Measurements from ENCODE around the gene AP1S2. TPM values are rescaled to one million over a fixed set of nuclear protein-coding genes. Genes with fewer than 3 reads are reported as not detected.

Gene AP1S2
- total RNA-seq, 1 donor from 2014 or later: 873 TPM

GRCh38 chrX:15816438-15816809 lies 38.2 kb downstream of the AP1S2 start:
- no peaks in the 10 kb centered on the region for H3K27me3 ChIP-seq
- H3K9me3 Mint-ChIP-seq: no peaks in the 10 kb centered on the region
- peaks cover 8% of the 10 kb centered on the region for H3F3A ChIP-seq (ENCODE audit: low read depth)
- no peak overlapping the region for H3K4me3 ChIP-seq
- no peaks in the 10 kb centered on the region for H4K20me1 ChIP-seq (ENCODE audit: low read depth)
- peaks cover 31% of the 10 kb centered on the region for H3K36me3 Mint-ChIP-seq
- peaks cover 3% of the 10 kb centered on the region for H3K27me3 Mint-ChIP-seq (ENCODE audit: insufficient read depth, low read depth)
- H3K4me1 Mint-ChIP-seq: no peaks in the 10 kb centered on the region
- peaks cover 6% of the 10 kb centered on the region for H3K4me1 ChIP-seq
- no peak overlapping the region for H2AFZ ChIP-seq (replicated peaks)
- H3K27ac Mint-ChIP-seq: no peak overlapping the region
- H3K4me2 ChIP-seq: no peak overlapping the region
- no peak overlapping the region for H3K27ac ChIP-seq
- H3K4me3 Mint-ChIP-seq: no peak overlapping the region
- H3K9ac ChIP-seq: no peak overlapping the region
- H3K9me3 ChIP-seq (ENCODE audit: low read depth): no peaks in the 10 kb centered on the region
- TF ChIP-seq EZH2phosphoT487 (IDR thresholded peaks at IDR 0.05): no peak
- TF ChIP-seq CTCF (IDR thresholded peaks at IDR 0.05): no peak
- no peak for TF ChIP-seq EZH2 (IDR thresholded peaks at IDR 0.05)
- peaks cover 19% of the 10 kb centered on the region for H3K36me3 ChIP-seq
- H3K79me2 ChIP-seq (ENCODE audit: low read depth): no peaks in the 10 kb centered on the region
- no peak for DNase-seq (ENCODE audit: low spot score)

- H3F3A ChIP-seq (ENCODE audit: low read depth): peaks cover 8% of the 10 kb centered on the region
- Mint-ChIP-seq H3K27ac (no peak overlapping the region), H3K4me3 (no peak overlapping the region), H3K4me1 (no peaks in the 10 kb centered on the region), H3K36me3 (peaks cover 30% of the 10 kb centered on the region), H3K9me3 (no peaks in the 10 kb centered on the region), H3K27me3 (ENCODE audit: insufficient read depth, low read depth) (peaks cover 3% of the 10 kb centered on the region)
- TF ChIP-seq CTCF (IDR thresholded peaks at IDR 0.05) (peak; percentile 60), EZH2 (IDR thresholded peaks at IDR 0.05) (no peak)
- no peak overlapping the region for H2AFZ ChIP-seq (replicated peaks)
- H3K36me3 ChIP-seq: peaks cover 19% of the 10 kb centered on the region
- H3K4me2 ChIP-seq: no peak overlapping the region
- no peaks in the 10 kb centered on the region for H3K9me3 ChIP-seq (ENCODE audit: low read depth)
- H3K4me3 ChIP-seq: no peak overlapping the region
- no peaks in the 10 kb centered on the region for H3K79me2 ChIP-seq (ENCODE audit: low read depth)
- H3K4me1 ChIP-seq: peaks cover 6% of the 10 kb centered on the region
- no peak overlapping the region for H3K27ac ChIP-seq
- no peak overlapping the region for H3K9ac ChIP-seq
- no peaks in the 10 kb centered on the region for H3K27me3 ChIP-seq
- peak; percentile 66 for DNase-seq (ENCODE audit: low spot score)
- H4K20me1 ChIP-seq (ENCODE audit: low read depth): no peaks in the 10 kb centered on the region
Measured at GRCh38 chrX:15815779-15816437, 38.7 kb downstream of the AP1S2 start.

GRCh38 chrX:15814771-15815365 lies 39.7 kb downstream of the AP1S2 start:
- H3K36me3 Mint-ChIP-seq: peaks cover 25% of the 10 kb centered on the region
- H3K4me3 Mint-ChIP-seq: no peak overlapping the region
- Histone ChIP-seq H3K9me3 (ENCODE audit: low read depth) (no peaks in the 10 kb centered on the region), H3K4me3 (no peak overlapping the region), H3F3A (ENCODE audit: low read depth) (peaks cover 7% of the 10 kb centered on the region), H4K20me1 (ENCODE audit: low read depth) (no peaks in the 10 kb centered on the region), H3K36me3 (peaks cover 19% of the 10 kb centered on the region), H3K27me3 (no peaks in the 10 kb centered on the region), H3K4me1 (peaks cover 6% of the 10 kb centered on the region), H3K79me2 (ENCODE audit: low read depth) (no peaks in the 10 kb centered on the region), H3K27ac (no peak overlapping the region), H2AFZ (replicated peaks) (no peak overlapping the region), H3K9ac (no peak overlapping the region), H3K4me2 (no peak overlapping the region)
- H3K27me3 Mint-ChIP-seq (ENCODE audit: insufficient read depth, low read depth): peaks cover 3% of the 10 kb centered on the region
- H3K9me3 Mint-ChIP-seq: no peaks in the 10 kb centered on the region
- peak overlapping the region; percentile 11 for H3K27ac Mint-ChIP-seq
- no peak for DNase-seq (ENCODE audit: low spot score)
- no peaks in the 10 kb centered on the region for H3K4me1 Mint-ChIP-seq
- TF ChIP-seq EZH2 (IDR thresholded peaks at IDR 0.05): no peak
- no peak for TF ChIP-seq CTCF (IDR thresholded peaks at IDR 0.05)
- no peak for TF ChIP-seq EZH2phosphoT487 (IDR thresholded peaks at IDR 0.05)
